Activated CD8-positive, alpha-beta memory T cell treated with anti-CD3 and anti-CD28 coated beads for 1 hour (primary cell): ENCODE data around the gene UCN2.
"Not testable (repeated sequence)": the region's sequence is repeated elsewhere in the genome, so short reads cannot be mapped to it uniquely, and the experiment has no call there.

ENCODE experiments used
- DNase-seq, 2 donors: peaks; one replicate each; pipeline ENCODE4 v3.0.0-alpha.2; 2020; ENCODE audit warnings: low read depth in 1 of 2; ENCODE audit errors: extremely low read depth in 1 of 2

Gene UCN2

GRCh38 chr3:48543271-48543866 is 20.2 kb downstream of the UCN2 start:
- DNase-seq = no peak

GRCh38 chr3:48538451-48538850 is 25.1 kb downstream of the UCN2 start:
- no peak for DNase-seq

- no peak for DNase-seq
Observed at GRCh38 chr3:48536785-48537184, 26.8 kb downstream of the UCN2 start.

GRCh38 chr3:48536116-48536515 is 27.5 kb downstream of the UCN2 start:
- no peak for DNase-seq

- DNase-seq = no peak
Observed at GRCh38 chr3:48535578-48535977, 28.0 kb downstream of the UCN2 start.

- DNase-seq = no peak
Observed at GRCh38 chr3:48532977-48533337, 30.6 kb downstream of the UCN2 start.

- DNase-seq = no peak
Observed at GRCh38 chr3:48532271-48532976, 31.2 kb downstream of the UCN2 start.

GRCh38 chr3:48530701-48531100 is 32.9 kb downstream of the UCN2 start:
- DNase-seq = not testable (repeated sequence)

GRCh38 chr3:48528754-48529153 is 34.8 kb downstream of the UCN2 start:
- DNase-seq = no peak

GRCh38 chr3:48528048-48528447 is 35.5 kb downstream of the UCN2 start:
- DNase-seq = no peak

GRCh38 chr3:48524970-48525369 is 38.6 kb downstream of the UCN2 start:
- no peak for DNase-seq

GRCh38 chr3:48521635-48522034 is 41.9 kb downstream of the UCN2 start:
- DNase-seq = no peak

GRCh38 chr3:48519277-48519643 is 44.3 kb downstream of the UCN2 start:
- DNase-seq = no peak

- no peak for DNase-seq
Observed at GRCh38 chr3:48518638-48519276, 44.8 kb downstream of the UCN2 start.

- DNase-seq = no peak
Observed at GRCh38 chr3:48518069-48518468, 45.5 kb downstream of the UCN2 start.

- DNase-seq = no peak
Observed at GRCh38 chr3:48516571-48516970, 47.0 kb downstream of the UCN2 start.

- DNase-seq = no peak
Observed at GRCh38 chr3:48514431-48515227, 49.0 kb downstream of the UCN2 start.
